ENCODE data around the gene MYLK.
"Not testable (repeated sequence)": the region's sequence is repeated elsewhere in the genome, so short reads cannot be mapped to it uniquely, and the experiment has no call there.

MYLK gene

GRCh38 chr3:123741041-123741511 is 143.1 kb downstream of the MYLK start:
- Histone ChIP-seq H3K27me3 (replicated peaks; ENCODE audit: control insufficient read depth, insufficient read depth, low read length) (no peaks in the 10 kb centered on the region), H3K4me1 (ENCODE audit: control insufficient read depth, insufficient read depth, low read length) (peaks cover 54% of the 10 kb centered on the region), H3K36me3 (ENCODE audit: control insufficient read depth, insufficient read depth, low read length, severe bottlenecking) (peaks cover 17% of the 10 kb centered on the region), H3K9ac (ENCODE audit: low read length) (peak overlapping the region; percentile 49), H3K4me3 (ENCODE audit: low read length) (no peak overlapping the region), H3K9me3 (ENCODE audit: control insufficient read depth, low read length) (no peaks in the 10 kb centered on the region)
- DNase-seq (ENCODE audit: low read depth) = peak; percentile 47

GRCh38 chr3:123740391-123740822 is 143.7 kb downstream of the MYLK start:
- no peak for DNase-seq (ENCODE audit: low read depth)
- peak overlapping the region; percentile 49 for H3K9ac ChIP-seq (ENCODE audit: low read length)
- no peak overlapping the region for H3K4me3 ChIP-seq (ENCODE audit: low read length)
- H3K4me1 ChIP-seq (ENCODE audit: control insufficient read depth, insufficient read depth, low read length) = peaks cover 50% of the 10 kb centered on the region
- no peaks in the 10 kb centered on the region for H3K9me3 ChIP-seq (ENCODE audit: control insufficient read depth, low read length)
- peaks cover 20% of the 10 kb centered on the region for H3K36me3 ChIP-seq (ENCODE audit: control insufficient read depth, insufficient read depth, low read length, severe bottlenecking)
- no peaks in the 10 kb centered on the region for H3K27me3 ChIP-seq (replicated peaks; ENCODE audit: control insufficient read depth, insufficient read depth, low read length)

GRCh38 chr3:123739754-123740153 is 144.4 kb downstream of the MYLK start:
- Histone ChIP-seq H3K36me3 (ENCODE audit: control insufficient read depth, insufficient read depth, low read length, severe bottlenecking) (peaks cover 26% of the 10 kb centered on the region), H3K9me3 (ENCODE audit: control insufficient read depth, low read length) (no peaks in the 10 kb centered on the region), H3K4me1 (ENCODE audit: control insufficient read depth, insufficient read depth, low read length) (peaks cover 48% of the 10 kb centered on the region), H3K4me3 (ENCODE audit: low read length) (no peak overlapping the region), H3K9ac (ENCODE audit: low read length) (no peak overlapping the region), H3K27me3 (replicated peaks; ENCODE audit: control insufficient read depth, insufficient read depth, low read length) (no peaks in the 10 kb centered on the region)
- DNase-seq (ENCODE audit: low read depth) = no peak

GRCh38 chr3:123739106-123739505 is 145.0 kb downstream of the MYLK start:
- Histone ChIP-seq H3K27me3 (replicated peaks; ENCODE audit: control insufficient read depth, insufficient read depth, low read length) (no peaks in the 10 kb centered on the region), H3K9me3 (ENCODE audit: control insufficient read depth, low read length) (no peaks in the 10 kb centered on the region), H3K9ac (ENCODE audit: low read length) (no peak overlapping the region), H3K36me3 (ENCODE audit: control insufficient read depth, insufficient read depth, low read length, severe bottlenecking) (peaks cover 27% of the 10 kb centered on the region), H3K4me3 (ENCODE audit: low read length) (no peak overlapping the region), H3K4me1 (ENCODE audit: control insufficient read depth, insufficient read depth, low read length) (peaks cover 53% of the 10 kb centered on the region)
- DNase-seq (ENCODE audit: low read depth) = no peak

GRCh38 chr3:123738522-123738921 is 145.6 kb downstream of the MYLK start:
- not testable (repeated sequence) for H3K9me3 ChIP-seq (ENCODE audit: control insufficient read depth, low read length); H3K9ac ChIP-seq (ENCODE audit: low read length); H3K27me3 ChIP-seq (replicated peaks; ENCODE audit: control insufficient read depth, insufficient read depth, low read length); H3K4me3 ChIP-seq (ENCODE audit: low read length); DNase-seq (ENCODE audit: low read depth)
- H3K4me1 ChIP-seq (ENCODE audit: control insufficient read depth, insufficient read depth, low read length) = peaks cover 52% of the 10 kb centered on the region
- peaks cover 27% of the 10 kb centered on the region for H3K36me3 ChIP-seq (ENCODE audit: control insufficient read depth, insufficient read depth, low read length, severe bottlenecking)

GRCh38 chr3:123737168-123737567 is 147.0 kb downstream of the MYLK start:
- DNase-seq (ENCODE audit: low read depth) = no peak
- H3K9me3 ChIP-seq (ENCODE audit: control insufficient read depth, low read length) = no peaks in the 10 kb centered on the region
- H3K36me3 ChIP-seq (ENCODE audit: control insufficient read depth, insufficient read depth, low read length, severe bottlenecking) = peaks cover 39% of the 10 kb centered on the region
- H3K4me1 ChIP-seq (ENCODE audit: control insufficient read depth, insufficient read depth, low read length) = peaks cover 46% of the 10 kb centered on the region
- H3K4me3 ChIP-seq (ENCODE audit: low read length) = no peak overlapping the region
- no peak overlapping the region for H3K9ac ChIP-seq (ENCODE audit: low read length)
- H3K27me3 ChIP-seq (replicated peaks; ENCODE audit: control insufficient read depth, insufficient read depth, low read length) = no peaks in the 10 kb centered on the region

GRCh38 chr3:123735456-123735855 is 148.7 kb downstream of the MYLK start:
- Histone ChIP-seq H3K9ac (ENCODE audit: low read length) (no peak overlapping the region), H3K4me3 (ENCODE audit: low read length) (no peak overlapping the region), H3K9me3 (ENCODE audit: control insufficient read depth, low read length) (no peaks in the 10 kb centered on the region), H3K36me3 (ENCODE audit: control insufficient read depth, insufficient read depth, low read length, severe bottlenecking) (peaks cover 39% of the 10 kb centered on the region), H3K27me3 (replicated peaks; ENCODE audit: control insufficient read depth, insufficient read depth, low read length) (no peaks in the 10 kb centered on the region), H3K4me1 (ENCODE audit: control insufficient read depth, insufficient read depth, low read length) (peaks cover 33% of the 10 kb centered on the region)
- DNase-seq (ENCODE audit: low read depth) = peak; percentile 40

- no peak for DNase-seq (ENCODE audit: low read depth)
- H3K36me3 ChIP-seq (ENCODE audit: control insufficient read depth, insufficient read depth, low read length, severe bottlenecking) = peaks cover 39% of the 10 kb centered on the region
- peaks cover 24% of the 10 kb centered on the region for H3K4me1 ChIP-seq (ENCODE audit: control insufficient read depth, insufficient read depth, low read length)
- H3K9ac ChIP-seq (ENCODE audit: low read length) = peak overlapping the region; percentile 21
- no peaks in the 10 kb centered on the region for H3K9me3 ChIP-seq (ENCODE audit: control insufficient read depth, low read length)
- H3K27me3 ChIP-seq (replicated peaks; ENCODE audit: control insufficient read depth, insufficient read depth, low read length) = no peaks in the 10 kb centered on the region
- H3K4me3 ChIP-seq (ENCODE audit: low read length) = no peak overlapping the region
Measured at GRCh38 chr3:123734527-123734902, 149.6 kb downstream of the MYLK start.

GRCh38 chr3:123733805-123734526 is 150.2 kb downstream of the MYLK start:
- Histone ChIP-seq H3K4me3 (ENCODE audit: low read length) (no peak overlapping the region), H3K4me1 (ENCODE audit: control insufficient read depth, insufficient read depth, low read length) (peaks cover 18% of the 10 kb centered on the region), H3K27me3 (replicated peaks; ENCODE audit: control insufficient read depth, insufficient read depth, low read length) (no peaks in the 10 kb centered on the region), H3K9me3 (ENCODE audit: control insufficient read depth, low read length) (no peaks in the 10 kb centered on the region), H3K36me3 (ENCODE audit: control insufficient read depth, insufficient read depth, low read length, severe bottlenecking) (peaks cover 39% of the 10 kb centered on the region), H3K9ac (ENCODE audit: low read length) (peak overlapping the region; percentile 21)
- DNase-seq (ENCODE audit: low read depth) = peak; percentile 50

GRCh38 chr3:123733341-123733740 is 150.8 kb downstream of the MYLK start:
- H3K4me3 ChIP-seq (ENCODE audit: low read length) = no peak overlapping the region
- peaks cover 39% of the 10 kb centered on the region for H3K36me3 ChIP-seq (ENCODE audit: control insufficient read depth, insufficient read depth, low read length, severe bottlenecking)
- no peak for DNase-seq (ENCODE audit: low read depth)
- no peaks in the 10 kb centered on the region for H3K9me3 ChIP-seq (ENCODE audit: control insufficient read depth, low read length)
- H3K9ac ChIP-seq (ENCODE audit: low read length) = no peak overlapping the region
- no peaks in the 10 kb centered on the region for H3K27me3 ChIP-seq (replicated peaks; ENCODE audit: control insufficient read depth, insufficient read depth, low read length)
- H3K4me1 ChIP-seq (ENCODE audit: control insufficient read depth, insufficient read depth, low read length) = peaks cover 21% of the 10 kb centered on the region

- Histone ChIP-seq H3K9me3 (ENCODE audit: control insufficient read depth, low read length) (no peaks in the 10 kb centered on the region), H3K4me3 (ENCODE audit: low read length) (no peak overlapping the region), H3K36me3 (ENCODE audit: control insufficient read depth, insufficient read depth, low read length, severe bottlenecking) (peaks cover 33% of the 10 kb centered on the region), H3K27me3 (replicated peaks; ENCODE audit: control insufficient read depth, insufficient read depth, low read length) (no peaks in the 10 kb centered on the region), H3K9ac (ENCODE audit: low read length) (no peak overlapping the region), H3K4me1 (ENCODE audit: control insufficient read depth, insufficient read depth, low read length) (peaks cover 30% of the 10 kb centered on the region)
- DNase-seq (ENCODE audit: low read depth) = peak; percentile 40
Measured at GRCh38 chr3:123732447-123732846, 151.7 kb downstream of the MYLK start.

- peaks cover 32% of the 10 kb centered on the region for H3K4me1 ChIP-seq (ENCODE audit: control insufficient read depth, insufficient read depth, low read length)
- H3K36me3 ChIP-seq (ENCODE audit: control insufficient read depth, insufficient read depth, low read length, severe bottlenecking) = peaks cover 20% of the 10 kb centered on the region
- no peak overlapping the region for H3K9ac ChIP-seq (ENCODE audit: low read length)
- H3K4me3 ChIP-seq (ENCODE audit: low read length) = no peak overlapping the region
- no peak for DNase-seq (ENCODE audit: low read depth)
- H3K27me3 ChIP-seq (replicated peaks; ENCODE audit: control insufficient read depth, insufficient read depth, low read length) = no peaks in the 10 kb centered on the region
- H3K9me3 ChIP-seq (ENCODE audit: control insufficient read depth, low read length) = no peaks in the 10 kb centered on the region
Measured at GRCh38 chr3:123730829-123731228, 153.3 kb downstream of the MYLK start.

Measured in adipocyte (in vitro differentiated cells).